Body of pancreas (tissue), 4 donors: Measurements from ENCODE around the gene BCL3.

Experiments
- POLR2A ChIP-seq, 3 donors: fragments of 450-650 bp; IDR thresholded peaks; one replicate each; pipeline ENCODE4 v1.6.1; 2016; ENCODE audit warnings: antibody characterized with exemption in 3 of 3, mild to moderate bottlenecking in 2 of 3
- TF ChIP-seq, protein P1 (sequence below), 7 experiments: fragments of 450-650 bp in 4 of 7; fragments of 200-600 bp in 3 of 7; sonication (generic) in 3 of 7; IDR thresholded peaks; one replicate each; pipeline ENCODE4 v1.5.1; 2016 to 2019; ENCODE audit warnings: antibody characterized with exemption in 7 of 7

DNA sequence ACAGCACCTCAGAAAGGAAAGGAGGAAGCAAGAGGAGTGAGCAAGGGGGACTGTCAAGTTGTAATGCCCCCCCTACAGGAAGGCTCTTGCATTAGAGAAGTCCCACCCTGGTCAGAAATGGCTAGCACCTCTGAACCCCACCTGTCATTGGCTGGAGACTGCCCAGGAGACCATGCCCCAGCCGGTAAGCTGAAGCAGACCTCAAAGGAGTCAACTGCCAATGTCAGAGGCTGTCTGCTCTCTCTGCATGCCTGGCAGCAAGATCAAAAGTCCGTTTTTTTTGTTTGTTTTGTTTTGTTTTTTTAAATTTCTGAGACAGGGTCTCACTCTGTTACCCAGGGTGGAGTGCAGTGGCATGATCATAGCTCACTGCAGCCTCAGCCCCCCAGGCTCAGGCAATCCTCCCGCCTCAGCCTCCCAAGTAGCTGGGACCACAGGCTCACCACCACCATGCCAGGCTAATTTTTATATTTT is 8.1 kb upstream of the BCL3 start:
- TF ChIP-seq, protein P1, sequence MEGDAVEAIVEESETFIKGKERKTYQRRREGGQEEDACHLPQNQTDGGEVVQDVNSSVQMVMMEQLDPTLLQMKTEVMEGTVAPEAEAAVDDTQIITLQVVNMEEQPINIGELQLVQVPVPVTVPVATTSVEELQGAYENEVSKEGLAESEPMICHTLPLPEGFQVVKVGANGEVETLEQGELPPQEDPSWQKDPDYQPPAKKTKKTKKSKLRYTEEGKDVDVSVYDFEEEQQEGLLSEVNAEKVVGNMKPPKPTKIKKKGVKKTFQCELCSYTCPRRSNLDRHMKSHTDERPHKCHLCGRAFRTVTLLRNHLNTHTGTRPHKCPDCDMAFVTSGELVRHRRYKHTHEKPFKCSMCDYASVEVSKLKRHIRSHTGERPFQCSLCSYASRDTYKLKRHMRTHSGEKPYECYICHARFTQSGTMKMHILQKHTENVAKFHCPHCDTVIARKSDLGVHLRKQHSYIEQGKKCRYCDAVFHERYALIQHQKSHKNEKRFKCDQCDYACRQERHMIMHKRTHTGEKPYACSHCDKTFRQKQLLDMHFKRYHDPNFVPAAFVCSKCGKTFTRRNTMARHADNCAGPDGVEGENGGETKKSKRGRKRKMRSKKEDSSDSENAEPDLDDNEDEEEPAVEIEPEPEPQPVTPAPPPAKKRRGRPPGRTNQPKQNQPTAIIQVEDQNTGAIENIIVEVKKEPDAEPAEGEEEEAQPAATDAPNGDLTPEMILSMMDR (IDR thresholded peaks at IDR 0.05): no peak
- TF ChIP-seq POLR2A (IDR thresholded peaks at IDR 0.05): no peak
